Head of caudate nucleus (tissue), 42 donors: ENCODE measurements around the gene USP6NL.
A peak's percentile ranks its signal among the peaks of the same experiment; 100 is the strongest.
"Not testable (repeated sequence)": the region's sequence is repeated elsewhere in the genome, so short reads cannot be mapped to it uniquely, and the experiment has no call there.

Source experiments
- DNase-seq, 42 donors: peaks; one replicate each; pipeline versions ENCODE4 v3.0.0 to v3.0.0-alpha.2; 2020 to 2021; ENCODE audit warnings: mixed read lengths in 7 of 42
- intact Hi-C: fragments of 100-400 bp; cut with DNase I; formaldehyde crosslinking; loops from one replicate; pipeline ENCODE4 v1.15.0; 2022

Gene USP6NL

GRCh38 chr10:11611248-11612020 lies at the start of gene USP6NL:
Gene USP6NL (minus strand): TSS chr10:11611650. CDS start chr10:11597634, 14,016 bp downstream.
- intact Hi-C loops, result loop anchor here (10.0 kb wide), 2 partner anchors 73 to 97 kb away; no protein-coding TSS in a partner anchor
- peak; percentile 43 to 91 (median 83) for DNase-seq

GRCh38 chr10:11658801-11659368 lies 47.4 kb upstream of the USP6NL start:
- intact Hi-C loops, result no loop called here
- no peak for DNase-seq

DNA sequence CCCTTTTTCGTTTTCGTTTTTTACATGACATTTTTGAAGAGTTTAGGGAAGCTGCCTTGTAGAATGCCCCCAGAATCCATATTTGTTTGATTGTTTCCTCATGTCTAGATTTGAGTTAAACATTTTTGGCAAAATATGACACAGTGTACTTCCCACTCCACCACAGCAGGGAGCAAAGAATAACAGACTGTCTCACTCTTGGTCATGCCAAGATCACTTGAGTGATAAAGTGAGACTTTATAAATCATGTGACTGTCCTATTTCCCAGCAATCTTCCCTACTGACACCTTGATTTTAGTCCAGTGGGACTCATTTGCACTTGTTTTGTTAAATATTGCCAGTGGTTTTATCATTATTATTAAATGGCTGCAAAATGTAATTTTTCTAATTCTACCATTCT lies 44.4 kb upstream of the USP6NL start:
- DNase-seq, result no peak
- intact Hi-C loops, result no loop called here

DNA sequence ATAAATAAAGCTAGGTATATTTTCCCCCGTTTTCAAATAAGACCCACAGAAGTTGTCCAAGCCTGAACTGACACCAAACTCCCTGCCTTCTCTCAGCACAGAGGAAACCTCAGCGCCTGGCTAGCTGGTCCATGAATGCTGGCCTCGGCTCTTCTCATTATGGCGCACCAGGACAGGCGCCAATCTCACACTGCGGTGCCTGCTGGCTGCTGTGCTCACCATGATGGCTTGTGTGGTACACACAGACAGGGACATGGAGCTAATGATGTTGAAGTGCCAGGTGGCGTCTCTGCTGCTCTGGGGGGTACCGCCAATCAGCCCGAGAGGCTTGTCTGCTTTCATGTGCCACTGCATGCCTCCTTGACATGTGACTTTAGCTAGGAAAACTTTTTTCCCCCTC lies 43.2 kb upstream of the USP6NL start:
- DNase-seq, result peak in 2 of 42 donors; percentile 6 to 37
- intact Hi-C loops, result no loop called here

DNA sequence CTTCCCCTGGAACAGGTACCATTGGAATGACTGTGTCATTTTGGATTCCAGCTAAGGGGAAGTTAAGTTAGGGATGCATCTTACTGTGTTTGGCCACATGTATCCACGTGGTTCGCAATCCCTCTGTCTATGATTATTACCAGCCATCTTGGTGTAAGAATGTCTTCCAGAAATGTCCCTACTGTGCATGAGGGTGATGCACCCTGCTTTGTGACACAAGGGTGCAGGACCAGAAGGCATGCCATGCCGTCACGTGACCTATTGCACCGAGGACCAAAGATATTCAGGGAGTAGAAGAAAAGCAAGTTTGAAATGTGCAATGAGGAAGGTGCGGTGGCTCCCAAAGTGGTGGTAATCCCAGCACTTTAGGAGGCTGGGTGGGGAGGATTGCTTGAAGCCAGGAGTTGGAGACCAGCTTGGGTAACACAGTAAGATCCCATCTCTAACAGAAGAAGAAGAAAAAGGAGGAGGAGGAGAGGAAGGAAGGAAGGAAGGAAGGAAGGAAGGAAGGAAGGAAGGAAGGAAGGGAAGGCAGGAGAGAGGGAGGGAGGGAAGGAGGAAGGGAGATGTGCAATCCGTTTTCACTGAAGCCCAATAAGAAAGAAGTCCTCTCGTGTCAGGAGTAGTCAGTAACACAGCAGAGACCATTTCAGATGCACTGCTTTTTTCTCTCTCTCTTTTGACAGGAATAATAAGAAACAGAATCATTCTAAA lies 42.5 kb upstream of the USP6NL start:
- peak in 1 of 42 donors; percentile 16 for DNase-seq
- intact Hi-C loops, result no loop called here

DNA sequence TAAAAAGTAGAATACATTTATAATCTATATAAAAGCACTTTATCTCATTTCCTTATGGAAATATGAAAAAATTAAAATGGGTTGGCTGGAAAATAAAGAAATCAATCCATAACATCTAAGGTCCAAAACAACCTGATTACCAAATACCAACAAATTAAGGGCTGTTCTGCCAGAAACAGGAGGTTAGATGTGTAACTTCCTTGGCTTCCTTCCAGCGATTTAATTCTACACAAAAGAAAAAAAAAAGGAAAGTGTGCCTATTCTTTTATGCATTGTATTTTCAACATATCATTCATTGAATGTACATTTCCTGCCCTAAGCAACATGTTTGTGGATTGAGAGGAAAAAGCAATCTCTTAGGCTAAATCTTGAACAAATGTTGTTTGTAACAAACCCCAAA lies 36.2 kb upstream of the USP6NL start:
- no peak for DNase-seq
- intact Hi-C loops, result no loop called here

DNA sequence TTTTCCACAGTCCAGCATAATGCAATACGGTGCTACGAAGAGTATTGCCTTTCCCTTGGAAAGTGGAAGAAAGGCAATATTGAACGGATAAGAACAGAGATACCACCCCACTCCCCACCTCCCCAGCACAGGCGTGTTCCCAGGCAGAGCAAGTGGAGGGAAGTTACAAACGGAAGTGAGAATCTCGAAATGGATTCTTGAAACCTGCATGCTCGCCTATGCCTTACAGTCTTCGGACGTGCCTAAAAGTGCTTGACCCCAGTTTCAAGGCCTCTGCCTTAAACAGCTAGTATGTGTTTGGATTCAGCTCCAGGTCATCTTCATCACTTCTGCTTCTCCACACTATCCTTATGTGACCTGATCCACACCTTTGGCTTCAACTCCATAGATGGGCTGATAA lies 35.0 kb upstream of the USP6NL start:
- intact Hi-C loops, result no loop called here
- peak in 1 of 42 donors; percentile 3 for DNase-seq

DNA sequence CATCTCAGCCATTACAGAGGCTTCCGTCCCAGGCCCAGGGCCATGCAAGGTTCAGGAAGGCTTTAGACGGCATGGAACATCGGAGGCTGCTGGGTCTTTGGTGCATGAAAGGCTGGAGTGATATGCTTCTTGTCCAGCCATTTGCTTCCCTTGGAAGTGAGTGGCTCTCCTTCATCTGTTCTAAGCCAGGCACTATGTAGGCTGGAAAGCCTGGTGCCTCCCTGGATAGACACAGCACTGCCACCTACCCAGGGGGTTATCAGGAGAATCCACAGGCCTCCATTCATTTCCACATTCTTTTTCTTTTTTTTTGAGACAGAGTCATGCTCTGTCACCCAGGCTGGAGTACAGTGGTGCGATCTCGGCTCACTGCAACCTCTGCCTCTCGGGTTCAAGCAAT lies 31.6 kb upstream of the USP6NL start:
- no peak for DNase-seq
- intact Hi-C loops, result no loop called here

- intact Hi-C loops, result no loop called here
- peak in 3 of 42 donors; percentile 6 to 44 (median 10) for DNase-seq
Observed at GRCh38 chr10:11642566-11642965, 31.1 kb upstream of the USP6NL start.

DNA sequence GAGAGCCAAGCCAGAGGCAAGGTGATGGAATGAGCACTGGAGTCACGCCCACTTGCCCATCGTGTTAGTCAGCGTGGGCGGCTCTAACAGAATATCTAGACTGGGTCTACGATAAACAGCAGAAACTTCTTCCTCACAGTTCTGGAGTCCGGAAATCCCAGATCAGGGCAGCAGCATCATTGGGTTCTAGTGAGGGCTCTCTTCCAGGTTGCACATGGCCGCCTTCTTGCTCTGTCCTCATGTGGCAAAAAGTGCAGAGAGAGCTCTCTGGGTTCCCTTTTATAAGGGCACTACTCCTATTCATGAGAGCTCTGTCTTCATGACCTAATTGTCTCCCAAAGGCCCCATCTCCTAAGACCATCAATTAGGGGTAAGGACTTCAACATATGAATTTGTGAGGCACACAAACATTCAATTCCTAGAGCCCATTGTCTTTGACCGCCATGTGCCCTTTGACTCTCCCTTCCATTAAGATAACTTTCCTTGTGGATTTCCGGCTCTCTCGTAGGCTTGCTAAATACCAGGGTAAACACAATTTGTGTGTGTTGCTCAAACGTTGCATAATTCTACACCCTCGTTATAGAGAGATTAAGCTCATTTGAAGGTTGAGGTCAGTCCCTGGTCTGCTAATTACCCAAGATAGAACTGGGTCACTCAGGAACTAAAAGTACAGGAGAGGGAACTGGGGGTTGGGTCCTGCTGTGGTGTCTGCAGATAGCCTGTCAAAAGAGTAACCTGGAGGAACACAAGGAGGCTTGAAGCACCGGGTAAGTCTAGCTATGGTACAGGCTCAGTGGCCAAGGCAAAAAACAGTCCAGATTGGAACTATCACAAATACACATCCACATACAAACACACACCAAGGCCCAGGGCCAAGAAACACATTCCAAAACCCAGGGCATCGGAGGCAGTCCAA lies 28.7 kb upstream of the USP6NL start:
- intact Hi-C loops, result no loop called here
- peak in 1 of 42 donors; percentile 17 for DNase-seq

DNA sequence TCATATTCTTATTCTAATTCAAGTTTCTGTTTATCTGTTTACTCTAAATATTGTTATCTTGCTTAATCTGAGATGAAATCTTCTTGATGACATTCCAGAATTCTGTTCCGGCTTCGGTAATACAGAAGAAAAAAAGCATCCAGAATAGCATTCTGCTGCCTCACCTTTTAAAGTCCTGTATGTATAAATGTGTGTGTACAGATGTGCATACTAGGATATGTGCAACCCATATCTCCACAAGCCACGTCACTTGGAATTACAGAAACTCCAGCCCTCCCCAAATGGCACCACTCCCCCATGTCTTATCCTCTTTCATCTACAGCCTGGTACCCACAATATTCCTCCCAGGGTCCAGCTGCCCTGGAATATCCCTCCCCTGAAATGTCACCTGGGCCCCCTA lies 27.9 kb upstream of the USP6NL start:
- DNase-seq, result peak in 1 of 42 donors; percentile 12
- intact Hi-C loops, result no loop called here

- intact Hi-C loops, result no loop called here
- DNase-seq, result peak in 1 of 42 donors; percentile 24
Observed at GRCh38 chr10:11638055-11638698, 26.7 kb upstream of the USP6NL start.

DNA sequence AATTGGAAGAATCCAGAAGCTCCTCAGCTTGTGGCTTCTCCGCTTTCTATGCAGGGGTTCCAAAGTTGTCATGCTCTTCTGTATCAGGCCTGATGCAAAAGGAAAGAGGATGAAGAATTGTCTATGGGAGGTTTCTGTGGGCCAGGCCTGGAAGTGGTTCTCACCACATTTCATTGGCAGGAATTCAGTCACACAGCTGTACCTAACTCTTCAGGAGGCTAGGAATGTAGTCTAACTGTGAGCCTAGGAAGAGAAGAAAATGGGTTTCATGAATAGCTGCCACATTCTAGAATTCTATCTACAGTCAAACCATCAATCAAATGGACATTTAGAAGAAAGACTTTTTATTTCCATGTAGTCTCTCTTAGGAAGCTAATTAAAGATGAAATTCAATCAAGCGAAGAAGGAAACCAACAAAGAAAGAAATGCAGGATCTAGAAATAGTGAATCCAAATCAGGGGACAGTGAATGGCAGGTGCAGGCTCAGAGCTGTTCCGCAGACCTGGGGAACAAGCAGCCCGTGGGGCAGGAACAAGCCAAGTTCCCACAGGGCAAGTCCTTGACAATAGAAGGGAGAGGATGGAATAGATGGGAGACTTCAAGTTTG lies 25.4 kb upstream of the USP6NL start:
- intact Hi-C loops, result no loop called here
- DNase-seq, result no peak

GRCh38 chr10:11631890-11632587 lies 20.6 kb upstream of the USP6NL start:
- intact Hi-C loops, result no loop called here
- DNase-seq, result no peak

- no peak for DNase-seq
- intact Hi-C loops, result no loop called here
Observed at GRCh38 chr10:11631291-11631690, 19.8 kb upstream of the USP6NL start.

- no peak for DNase-seq
- intact Hi-C loops, result no loop called here
Observed at GRCh38 chr10:11629731-11630130, 18.3 kb upstream of the USP6NL start.

- intact Hi-C loops, DNase-seq: not testable (repeated sequence)
Observed at GRCh38 chr10:11627941-11628340, 16.5 kb upstream of the USP6NL start.

GRCh38 chr10:11626071-11626470 lies 14.6 kb upstream of the USP6NL start:
- intact Hi-C loops, result no loop called here

More at GRCh38 chr10:11626071-11626470, 14.6 kb upstream of the USP6NL start:
- no peak for DNase-seq
